HepG2 (cell line): ENCODE measurements around the gene GNG7. TPM values are rescaled to one million over a fixed set of nuclear protein-coding genes. Genes with fewer than 3 reads are reported as not detected.
A peak's percentile ranks its signal among the peaks of the same experiment; 100 is the strongest.

Experiments used
- ADNP ChIP-seq: sonication (generic); formaldehyde crosslinking; IDR thresholded peaks from 2 replicates; pipeline ENCODE4 v1.4.0; 2020; ENCODE audit warnings: missing genetic modification reagents
- ELF1 ChIP-seq: sonication (generic); formaldehyde crosslinking; IDR thresholded peaks from 2 replicates; pipeline ENCODE4 v1.4.0; 2020; ENCODE audit warnings: missing genetic modification reagents
- ETV6 ChIP-seq: sonication (generic); formaldehyde crosslinking; conservative IDR thresholded peaks from 2 replicates; pipeline ENCODE4 v1.4.0; 2020; ENCODE audit warnings: missing genetic modification reagents
- FOSL2 ChIP-seq: sonication (generic); formaldehyde crosslinking; IDR thresholded peaks from 2 replicates; pipeline ENCODE4 v1.4.0; 2020; ENCODE audit warnings: missing genetic modification reagents
- GPN1 ChIP-seq: sonication (generic); formaldehyde crosslinking; IDR thresholded peaks from 2 replicates; pipeline ENCODE4 v1.5.1; 2020; ENCODE audit warnings: missing genetic modification reagents, borderline replicate concordance
- HNRNPLL ChIP-seq: fragments of 200-400 bp; formaldehyde crosslinking; IDR thresholded peaks from 2 replicates; pipeline ENCODE4 v1.6.1; 2017; ENCODE audit warnings: mild to moderate bottlenecking, low read depth, low read length; ENCODE audit not compliant: poor library complexity, severe bottlenecking
- KLF11 ChIP-seq: IDR thresholded peaks from 2 replicates; pipeline ENCODE4 v1.6.1; 2016; ENCODE audit warnings: missing compliant biosample characterization
- NRL ChIP-seq: sonication (generic); formaldehyde crosslinking; IDR thresholded peaks from 2 replicates; pipeline ENCODE4 v1.5.0; 2020; ENCODE audit warnings: missing genetic modification reagents, mild to moderate bottlenecking, moderate library complexity, borderline replicate concordance
- PPARG ChIP-seq: conservative IDR thresholded peaks from 2 replicates; pipeline ENCODE4 v1.6.1; 2016; ENCODE audit warnings: missing biosample characterization, missing genetic modification reagents
- SOX13 ChIP-seq, 3 experiments: fragments of 450-650 bp in 1 of 3; sonication (generic) in 1 of 3; formaldehyde crosslinking in 1 of 3; IDR thresholded peaks in 2 of 3; conservative IDR thresholded peaks in 1 of 3; 2 replicates each; pipeline versions ENCODE4 v1.5.0 to v1.6.1; 2016 to 2020; ENCODE audit warnings: antibody characterized with exemption in 1 of 3, mild to moderate bottlenecking in 1 of 3, missing compliant biosample characterization in 1 of 3, missing genetic modification reagents in 1 of 3, moderate library complexity in 1 of 3
- SRSF1 ChIP-seq: fragments of 200-400 bp; formaldehyde crosslinking; optimal IDR thresholded peaks from 2 replicates; pipeline ENCODE3; 2017; ENCODE audit warnings: mild to moderate bottlenecking, low read depth, low read length, moderate library complexity
- SYNCRIP ChIP-seq: fragments of 200-400 bp; formaldehyde crosslinking; IDR thresholded peaks from 2 replicates; pipeline ENCODE4 v1.6.1; 2018; ENCODE audit warnings: mild to moderate bottlenecking, low read depth, low read length; ENCODE audit not compliant: insufficient read depth
- TCF7 ChIP-seq: sonication (generic); IDR thresholded peaks from 2 replicates; pipeline ENCODE4 v1.6.1; 2016; ENCODE audit warnings: antibody characterized with exemption, low read depth
- TSC22D2 ChIP-seq: sonication (generic); formaldehyde crosslinking; IDR thresholded peaks from 2 replicates; pipeline ENCODE4 v1.5.1; 2020; ENCODE audit warnings: missing genetic modification reagents, mild to moderate bottlenecking, borderline replicate concordance
- ZBTB42 ChIP-seq: sonication (generic); formaldehyde crosslinking; IDR thresholded peaks from 2 replicates; pipeline ENCODE4 v1.5.0; 2020; ENCODE audit warnings: mild to moderate bottlenecking, missing genetic modification reagents
- ZFYVE20 ChIP-seq: sonication (generic); formaldehyde crosslinking; IDR thresholded peaks from 2 replicates; pipeline ENCODE4 v1.8.0; 2023; ENCODE audit warnings: low read depth, mild to moderate bottlenecking, moderate library complexity, missing genetic modification reagents, borderline replicate concordance
- ZNF263 ChIP-seq: sonication (generic); formaldehyde crosslinking; IDR thresholded peaks from 2 replicates; pipeline ENCODE4 v1.4.0; 2020; ENCODE audit warnings: missing genetic modification reagents
- ZNF451 ChIP-seq: sonication (generic); formaldehyde crosslinking; IDR thresholded peaks from 2 replicates; pipeline ENCODE4 v1.5.0; 2020; ENCODE audit warnings: mild to moderate bottlenecking, missing genetic modification reagents
- ZNF460 ChIP-seq: sonication (generic); formaldehyde crosslinking; IDR thresholded peaks from 2 replicates; pipeline ENCODE4 v1.5.1; 2020; ENCODE audit warnings: missing genetic modification reagents, mild to moderate bottlenecking, borderline replicate concordance
- ZNF501 ChIP-seq: sonication (generic); formaldehyde crosslinking; IDR thresholded peaks from 2 replicates; pipeline ENCODE4 v1.5.1; 2020; ENCODE audit warnings: mild to moderate bottlenecking, moderate library complexity, missing genetic modification reagents
- ZNF552 ChIP-seq: sonication (generic); formaldehyde crosslinking; IDR thresholded peaks from 2 replicates; pipeline ENCODE4 v1.9.0; 2022; ENCODE audit warnings: missing genetic modification reagents, mild to moderate bottlenecking, borderline replicate concordance
- ZNF605 ChIP-seq: sonication (generic); formaldehyde crosslinking; IDR thresholded peaks from 2 replicates; pipeline ENCODE4 v1.8.0; 2022; ENCODE audit warnings: mild to moderate bottlenecking, missing genetic modification reagents
- ZNF615 ChIP-seq: sonication (generic); formaldehyde crosslinking; IDR thresholded peaks from 2 replicates; pipeline ENCODE4 v1.5.0; 2020; ENCODE audit warnings: mild to moderate bottlenecking, missing genetic modification reagents, borderline replicate concordance
- polyA plus RNA-seq, 8 experiments: library from polyadenylated mRNA; depleted of rRNA in 3 of 8; stranded (reverse) in 7 of 8; unstranded in 1 of 8; fragments of >200 nt; fragmentation: Illumina TruSeq in 4 of 8; extraction: Trizol in 4 of 8; gene quantifications; 2 replicates each; pipeline versions ENCODE4 v1.2.1 to v1.2.3, GENCODE V29; 2011 to 2016; ENCODE audit warnings: low read depth in 4 of 8, missing spikeins in 1 of 8, mixed read lengths in 1 of 8; ENCODE audit not compliant: insufficient read depth in 1 of 8
- total RNA-seq, 5 experiments: library from RNA; depleted of rRNA; stranded (reverse); fragments of >200 nt; fragmentation: Illumina TruSeq; extraction: Trizol; gene quantifications; 2 replicates each; pipeline ENCODE4 v1.2.3, GENCODE V29; 2016; ENCODE audit warnings: low read depth in 1 of 5
- TF ChIP-seq, protein P1 (sequence below): IDR thresholded peaks from 2 replicates; pipeline ENCODE4 v1.4.0; 2020; ENCODE audit warnings: mild to moderate bottlenecking, missing genetic modification reagents
- TF ChIP-seq, protein P2 (sequence below): sonication (generic); formaldehyde crosslinking; IDR thresholded peaks from 2 replicates; pipeline ENCODE4 v1.4.0; 2020; ENCODE audit warnings: missing genetic modification reagents
- TF ChIP-seq, protein P3 (sequence below): sonication (generic); formaldehyde crosslinking; IDR thresholded peaks from 2 replicates; pipeline ENCODE4 v1.8.1; 2023; ENCODE audit warnings: mild to moderate bottlenecking, missing genetic modification reagents, borderline replicate concordance

Gene GNG7
- total and polyA plus RNA-seq, 2 of the 13 experiments (the other 11 are each of a cell fraction or from before 2014, with no cell fraction given) = 1.4 to 3.3 TPM

DNA sequence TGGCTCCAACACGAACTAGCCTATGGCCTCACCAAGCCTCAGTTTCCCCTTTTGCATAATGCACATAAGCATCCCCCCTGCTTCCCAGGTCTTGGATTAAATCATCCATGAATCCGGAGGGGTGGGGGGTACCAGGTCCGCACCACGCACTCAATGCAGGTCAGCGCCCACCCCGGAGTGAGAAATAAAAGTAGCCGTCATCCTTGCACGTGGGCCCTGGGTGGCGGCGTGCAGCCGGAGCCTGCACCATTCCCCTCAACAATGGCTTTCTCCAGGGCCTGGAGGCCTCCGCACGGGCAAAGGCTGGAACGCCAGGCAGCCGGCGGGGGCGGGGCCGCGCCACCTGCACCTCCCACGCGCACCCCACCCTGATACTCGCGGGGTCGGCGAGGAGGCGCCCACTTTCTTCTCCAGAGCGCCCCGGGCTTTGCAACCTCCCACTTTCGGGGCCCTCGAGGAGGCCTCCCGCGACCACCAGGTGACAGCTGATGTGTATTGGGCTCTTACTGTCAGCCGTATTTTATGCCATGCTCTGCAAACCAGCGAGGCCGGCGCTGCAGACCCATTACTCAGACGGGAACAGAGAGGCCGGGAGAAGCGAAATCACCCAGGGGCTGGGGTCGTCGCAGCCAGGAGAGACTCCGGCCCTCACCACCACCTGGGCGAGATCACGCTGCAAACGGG, 227.3 kb downstream of the GNG7 start (continued):
- TF ChIP-seq ZFYVE20 (CRISPR knock-in tag) (no peak), SRSF1 (no peak), ZNF451 (CRISPR knock-in tag) (0 out of 2 replicates have a peak, but pooled peaks have one; percentile 4), SYNCRIP (no peak), PPARG (no peak), ETV6 (CRISPR knock-in tag) (no peak), KLF11 (CRISPR knock-in tag) (0 out of 2 replicates have a peak, but pooled peaks have one; percentile 8), ZNF605 (no peak), ZNF615 (CRISPR knock-in tag) (no peak), ZNF552 (CRISPR knock-in tag) (0 out of 2 replicates have a peak, but pooled peaks have one; percentile 1), ZNF501 (CRISPR knock-in tag) (no peak), HNRNPLL (no peak), ELF1 (CRISPR knock-in tag) (no peak), GPN1 (CRISPR knock-in tag) (no peak), TSC22D2 (CRISPR knock-in tag) (no peak), NRL (CRISPR knock-in tag) (no peak), SOX13 (IDR thresholded peaks at IDR 0.05) (no peak), SOX13 (CRISPR knock-in tag; conservative IDR thresholded peaks at IDR 0.05 in 1 of 2, IDR thresholded peaks at IDR 0.05 in 1 of 2) (no peak; a peak in 1 of 4 replicates), ADNP (CRISPR knock-in tag) (peak; percentile 97), ZBTB42 (CRISPR knock-in tag) (no peak), TCF7 (no peak), FOSL2 (CRISPR knock-in tag) (no peak; the same call in 1 of the 2 replicates), ZNF263 (CRISPR knock-in tag) (no peak), ZNF460 (CRISPR knock-in tag) (no peak)
- TF ChIP-seq, protein P1, sequence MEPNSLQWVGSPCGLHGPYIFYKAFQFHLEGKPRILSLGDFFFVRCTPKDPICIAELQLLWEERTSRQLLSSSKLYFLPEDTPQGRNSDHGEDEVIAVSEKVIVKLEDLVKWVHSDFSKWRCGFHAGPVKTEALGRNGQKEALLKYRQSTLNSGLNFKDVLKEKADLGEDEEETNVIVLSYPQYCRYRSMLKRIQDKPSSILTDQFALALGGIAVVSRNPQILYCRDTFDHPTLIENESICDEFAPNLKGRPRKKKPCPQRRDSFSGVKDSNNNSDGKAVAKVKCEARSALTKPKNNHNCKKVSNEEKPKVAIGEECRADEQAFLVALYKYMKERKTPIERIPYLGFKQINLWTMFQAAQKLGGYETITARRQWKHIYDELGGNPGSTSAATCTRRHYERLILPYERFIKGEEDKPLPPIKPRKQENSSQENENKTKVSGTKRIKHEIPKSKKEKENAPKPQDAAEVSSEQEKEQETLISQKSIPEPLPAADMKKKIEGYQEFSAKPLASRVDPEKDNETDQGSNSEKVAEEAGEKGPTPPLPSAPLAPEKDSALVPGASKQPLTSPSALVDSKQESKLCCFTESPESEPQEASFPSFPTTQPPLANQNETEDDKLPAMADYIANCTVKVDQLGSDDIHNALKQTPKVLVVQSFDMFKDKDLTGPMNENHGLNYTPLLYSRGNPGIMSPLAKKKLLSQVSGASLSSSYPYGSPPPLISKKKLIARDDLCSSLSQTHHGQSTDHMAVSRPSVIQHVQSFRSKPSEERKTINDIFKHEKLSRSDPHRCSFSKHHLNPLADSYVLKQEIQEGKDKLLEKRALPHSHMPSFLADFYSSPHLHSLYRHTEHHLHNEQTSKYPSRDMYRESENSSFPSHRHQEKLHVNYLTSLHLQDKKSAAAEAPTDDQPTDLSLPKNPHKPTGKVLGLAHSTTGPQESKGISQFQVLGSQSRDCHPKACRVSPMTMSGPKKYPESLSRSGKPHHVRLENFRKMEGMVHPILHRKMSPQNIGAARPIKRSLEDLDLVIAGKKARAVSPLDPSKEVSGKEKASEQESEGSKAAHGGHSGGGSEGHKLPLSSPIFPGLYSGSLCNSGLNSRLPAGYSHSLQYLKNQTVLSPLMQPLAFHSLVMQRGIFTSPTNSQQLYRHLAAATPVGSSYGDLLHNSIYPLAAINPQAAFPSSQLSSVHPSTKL (CRISPR knock-in tag) = no peak
- TF ChIP-seq, protein P2, sequence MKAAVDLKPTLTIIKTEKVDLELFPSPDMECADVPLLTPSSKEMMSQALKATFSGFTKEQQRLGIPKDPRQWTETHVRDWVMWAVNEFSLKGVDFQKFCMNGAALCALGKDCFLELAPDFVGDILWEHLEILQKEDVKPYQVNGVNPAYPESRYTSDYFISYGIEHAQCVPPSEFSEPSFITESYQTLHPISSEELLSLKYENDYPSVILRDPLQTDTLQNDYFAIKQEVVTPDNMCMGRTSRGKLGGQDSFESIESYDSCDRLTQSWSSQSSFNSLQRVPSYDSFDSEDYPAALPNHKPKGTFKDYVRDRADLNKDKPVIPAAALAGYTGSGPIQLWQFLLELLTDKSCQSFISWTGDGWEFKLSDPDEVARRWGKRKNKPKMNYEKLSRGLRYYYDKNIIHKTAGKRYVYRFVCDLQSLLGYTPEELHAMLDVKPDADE (CRISPR knock-in tag) = peak; percentile 47; the same call in 1 of the 2 replicates
- TF ChIP-seq, protein P3, sequence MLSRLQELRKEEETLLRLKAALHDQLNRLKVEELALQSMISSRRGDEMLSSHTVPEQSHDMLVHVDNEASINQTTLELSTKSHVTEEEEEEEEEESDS (CRISPR knock-in tag) = no peak
